NT2/D1 (cell line): ENCODE measurements around the gene STEAP4.

Experiments used
- YY1 ChIP-seq: IDR thresholded peaks from 2 replicates; pipeline ENCODE4 v1.6.1; 2011; ENCODE audit not compliant: insufficient read length, insufficient read depth
- ZNF274 ChIP-seq: IDR thresholded peaks from 2 replicates; pipeline ENCODE4 v1.6.1; 2011; ENCODE audit warnings: mild to moderate bottlenecking, low read depth, low read length

GRCh38 chr7:88312061-88312663 is 5.5 kb upstream of the STEAP4 start:
- TF ChIP-seq ZNF274 (no peak), YY1 (no peak)
